Effector CD8-positive, alpha-beta T cell (primary cell): ENCODE results near the gene CNN3.

Experiments used
- DNase-seq: peaks from one replicate; lab custom pipeline; 2025; lab: John Stamatoyannopoulos, UW

CNN3 gene

GRCh38 chr1:94887603-94888171, 39.2 kb downstream of the CNN3 start:
- DNase-seq: no peak

- no peak for DNase-seq
Observed at GRCh38 chr1:94887106-94887505, 39.8 kb downstream of the CNN3 start.

GRCh38 chr1:94886361-94886760, 40.5 kb downstream of the CNN3 start:
- no peak for DNase-seq

- no peak for DNase-seq
Observed at GRCh38 chr1:94884507-94884906, 42.4 kb downstream of the CNN3 start.

GRCh38 chr1:94884106-94884505, 42.8 kb downstream of the CNN3 start:
- DNase-seq: no peak

- no peak for DNase-seq
Observed at GRCh38 chr1:94883691-94884090, 43.2 kb downstream of the CNN3 start.

- DNase-seq: no peak
Observed at GRCh38 chr1:94878329-94878728, 48.6 kb downstream of the CNN3 start.

GRCh38 chr1:94876362-94876761, 50.5 kb downstream of the CNN3 start:
- DNase-seq: no peak

GRCh38 chr1:94875794-94876193, 51.1 kb downstream of the CNN3 start:
- DNase-seq: no peak

GRCh38 chr1:94874423-94874822, 52.5 kb downstream of the CNN3 start:
- no peak for DNase-seq

GRCh38 chr1:94873520-94874351, 53.2 kb downstream of the CNN3 start:
- no peak for DNase-seq

GRCh38 chr1:94872771-94873495, 54.0 kb downstream of the CNN3 start:
- DNase-seq: no peak

GRCh38 chr1:94871031-94871430, 55.9 kb downstream of the CNN3 start:
- no peak for DNase-seq

GRCh38 chr1:94866164-94866807, 60.6 kb downstream of the CNN3 start:
- no peak for DNase-seq

GRCh38 chr1:94865360-94865759, 61.5 kb downstream of the CNN3 start:
- no peak for DNase-seq

- DNase-seq: no peak
Observed at GRCh38 chr1:94864821-94865220, 62.1 kb downstream of the CNN3 start.

GRCh38 chr1:94863919-94864318, 63.0 kb downstream of the CNN3 start:
- no peak for DNase-seq

- DNase-seq: no peak
Observed at GRCh38 chr1:94863297-94863911, 63.5 kb downstream of the CNN3 start.

- no peak for DNase-seq
Observed at GRCh38 chr1:94862718-94863117, 64.2 kb downstream of the CNN3 start.

- no peak for DNase-seq
Observed at GRCh38 chr1:94859174-94859573, 67.7 kb downstream of the CNN3 start.

- DNase-seq: no peak
Observed at GRCh38 chr1:94858276-94858675, 68.6 kb downstream of the CNN3 start.

GRCh38 chr1:94856868-94857267, 70.0 kb downstream of the CNN3 start:
- DNase-seq: no peak
